AG09309 (cell line): ENCODE measurements around the gene AFM.

Source experiments
- DNase-seq: peaks from one replicate; pipeline ENCODE4 v3.0.0-alpha.2; 2010; ENCODE audit warnings: low read depth
- H3K4me3 ChIP-seq: 2 replicates; pipeline ENCODE4 v1.5.1; 2011; ENCODE audit warnings: mild to moderate bottlenecking, low read depth, low read length, moderate library complexity; ENCODE audit not compliant: control insufficient read depth
- CTCF ChIP-seq: IDR thresholded peaks from 2 replicates; pipeline ENCODE4 v1.5.1; 2011; ENCODE audit warnings: mild to moderate bottlenecking, low read depth, low read length, inconsistent platforms; ENCODE audit not compliant: insufficient read depth, control insufficient read depth; ENCODE audit errors: missing control alignments

Gene AFM

DNA sequence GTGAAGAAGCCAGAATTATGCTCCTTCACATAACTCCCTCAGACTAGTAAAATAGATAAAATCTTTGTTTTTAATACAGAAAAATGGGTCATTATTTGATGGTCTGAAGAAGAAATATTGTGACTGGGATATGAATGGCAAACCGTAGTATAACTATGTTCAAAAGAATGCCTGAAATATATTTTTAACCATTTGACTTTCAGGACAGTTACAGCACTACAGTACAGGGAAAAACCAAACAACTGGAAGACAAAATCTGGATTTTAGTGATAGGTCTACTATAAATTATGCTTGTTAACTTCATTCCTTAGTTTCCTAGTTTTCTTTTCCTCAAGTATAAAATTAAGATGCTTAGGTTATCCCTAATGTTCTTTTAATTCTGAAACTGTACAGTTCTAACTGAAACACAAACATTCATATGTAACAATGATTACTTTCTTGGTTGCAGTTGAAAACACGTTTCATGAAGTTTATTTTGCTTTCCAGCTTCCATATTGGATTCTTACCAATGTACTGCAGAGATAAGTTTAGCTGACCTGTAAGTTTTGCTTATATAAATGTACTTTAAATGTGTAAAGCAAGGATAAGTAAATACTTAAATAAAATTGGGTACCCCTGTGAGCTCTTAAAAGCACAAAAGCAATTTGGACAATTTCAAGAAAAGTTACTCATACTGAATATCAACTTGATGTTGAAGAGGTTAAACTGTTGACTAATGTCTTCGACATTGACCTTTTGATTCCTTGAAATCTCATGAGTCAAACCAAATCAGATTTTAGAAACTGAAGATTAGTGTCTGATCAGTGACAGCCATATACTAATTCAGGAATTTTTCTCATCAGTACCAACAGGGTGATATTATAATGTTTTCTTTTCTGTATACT is 44.6 kb upstream of the AFM start:
- no peak overlapping the region for H3K4me3 ChIP-seq
- TF ChIP-seq CTCF: no peak
- DNase-seq: no peak

- H3K4me3 ChIP-seq: no peak overlapping the region
- DNase-seq: no peak
- no peak for TF ChIP-seq CTCF
These were observed 44.0 kb upstream of the AFM start for GRCh38 chr4:73437558-73437956.

DNA sequence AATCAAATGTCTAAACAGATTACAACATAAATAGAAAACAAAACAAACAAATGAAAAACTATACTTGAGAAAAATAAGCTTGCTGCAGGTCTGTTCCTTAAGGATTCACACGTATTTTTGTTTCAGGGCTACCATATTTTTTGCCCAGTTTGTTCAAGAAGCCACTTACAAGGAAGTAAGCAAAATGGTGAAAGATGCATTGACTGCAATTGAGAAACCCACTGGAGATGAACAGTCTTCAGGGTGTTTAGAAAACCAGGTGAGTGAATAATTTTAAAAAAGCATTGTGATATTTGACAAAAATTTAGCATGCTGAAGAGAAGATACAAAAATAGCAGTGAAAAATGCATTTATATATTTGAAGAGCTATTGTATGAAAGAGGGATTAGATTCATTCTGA is 43.5 kb upstream of the AFM start:
- no peak for TF ChIP-seq CTCF
- no peak overlapping the region for H3K4me3 ChIP-seq
- no peak for DNase-seq

- no peak for DNase-seq
- no peak for TF ChIP-seq CTCF
These were observed 42.8 kb upstream of the AFM start for GRCh38 chr4:73438582-73439215.

DNA sequence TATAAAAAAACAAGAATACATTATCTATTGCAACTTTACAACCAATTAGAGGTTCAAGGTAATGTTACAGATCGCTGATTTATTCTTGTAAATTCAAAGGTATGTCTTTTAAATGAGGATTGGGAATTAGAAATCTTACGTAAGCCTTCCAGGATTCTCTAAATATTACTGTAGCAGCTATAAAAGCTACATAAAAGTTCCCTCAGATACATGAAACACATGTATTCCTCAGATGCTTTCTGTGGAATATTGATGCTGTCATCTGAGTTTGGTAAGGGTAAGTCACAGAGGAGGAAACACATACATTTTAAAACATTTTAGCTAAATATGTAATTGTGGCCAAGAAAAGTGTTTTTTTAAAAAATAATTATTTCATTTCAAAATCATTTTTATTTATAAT is 42.1 kb upstream of the AFM start:
- no peak for DNase-seq
- H3K4me3 ChIP-seq: no peak overlapping the region
- no peak for TF ChIP-seq CTCF

More at GRCh38 chr4:73438582-73439215, 42.8 kb upstream of the AFM start:
- H3K4me3 ChIP-seq: no peak overlapping the region

GRCh38 chr4:73439991-73440390 is 41.6 kb upstream of the AFM start:
- no peak for DNase-seq
- no peak for TF ChIP-seq CTCF
- no peak overlapping the region for H3K4me3 ChIP-seq
